Psoas muscle (tissue), 8 donors: Measurements from ENCODE around the gene LDB3. TPM values are rescaled to one million over a fixed set of nuclear protein-coding genes. Genes with fewer than 3 reads are reported as not detected.

Experiments
- ATAC-seq, 4 donors: fragments of 200-7000 bp; cut with Tn5 transposase; one replicate each; pipeline ENCODE4 v1.9.1; 2020; ENCODE audit warnings: moderate library complexity in 3 of 4, mild to moderate bottlenecking in 2 of 4
- DNase-seq, 2 donors: peaks; one replicate each; pipeline ENCODE4 v3.0.0-alpha.2; 2020
- H3K27ac ChIP-seq: fragments of 200-600 bp; one replicate; pipeline ENCODE4 v1.8.0; 2022
- H3K27me3 ChIP-seq, 3 donors: fragments of 200-600 bp in 1 of 3; one replicate each; pipeline versions ENCODE4 v1.6.1 to v1.8.0; 2013 to 2022; ENCODE audit warnings: low read length in 2 of 3, mild to moderate bottlenecking in 2 of 3, moderate library complexity in 1 of 3; ENCODE audit not compliant: insufficient read depth in 3 of 3
- H3K36me3 ChIP-seq, 2 donors: fragments of 200-600 bp in 1 of 2; one replicate each; pipeline versions ENCODE4 v1.6.1 to v1.8.0; 2013 to 2022; ENCODE audit warnings: low read depth in 1 of 2, mild to moderate bottlenecking in 1 of 2, moderate library complexity in 1 of 2; ENCODE audit not compliant: insufficient read depth in 1 of 2
- H3K4me1 ChIP-seq: fragments of 200-600 bp; one replicate; pipeline ENCODE4 v1.8.0; 2022
- H3K4me3 ChIP-seq: fragments of 200-600 bp; one replicate; pipeline ENCODE4 v1.8.0; 2022; ENCODE audit warnings: mild to moderate bottlenecking
- H3K9me3 ChIP-seq: fragments of 200-600 bp; one replicate; pipeline ENCODE4 v1.8.0; 2022
- CTCF ChIP-seq: fragments of 200-600 bp; IDR thresholded peaks from one replicate; pipeline ENCODE4 v1.8.0; 2022; ENCODE audit warnings: antibody characterized with exemption
- WGBS, 3 donors: extraction: QIAGEN DNeasy Blood & Tissue Kit; methylation state at CpG; one replicate each; pipeline versions ENCODE4 v1.1.6 to v1.1.7; 2013; 5-methylcytosine and 5-hydroxymethylcytosine counted together
- intact Hi-C, 2 donors: fragments of 100-400 bp; cut with DNase I; formaldehyde crosslinking; loops; one replicate each; pipeline versions ENCODE4 v1.11.0 to v1.14.2; 2022
- polyA plus RNA-seq, 3 donors: library from polyadenylated mRNA; stranded (reverse); fragments of 200-250 nt; gene quantifications; one replicate each; pipeline ENCODE4 v1.2.3, GENCODE V29; 2013
- total RNA-seq, 4 donors: library from RNA; stranded (reverse); fragmentation: NEBNext Ultra II Directional in 2 of 4; extraction: Animal tissue kit (Norgen Biotek cat#: 25700) in 2 of 4; gene quantifications; one replicate each; pipeline versions ENCODE4 v1.2.1 to v1.2.4, GENCODE V29; 2021 to 2023
- donor health status: healthy with polysubstance abuse.
- donor health status: DM: no; HTN: no; CAD: no; lungs with moderate emphysema.
- donor health status: Bipolar disorder and iron deficiency.
- donor health status: healthy.
- donor health status: DM: yes; HTN: yes; CAD: no.
- donor health status: DM: no; HTN: no; CAD: no.
- donor health status: DM: no; HTN: no; CAD: no.
- donor health status: DM: yes; HTN: yes; CAD: no.

The LDB3 gene
- total and polyA plus RNA-seq, 7 donors, result 108 to 2,187 (median 615) TPM

DNA sequence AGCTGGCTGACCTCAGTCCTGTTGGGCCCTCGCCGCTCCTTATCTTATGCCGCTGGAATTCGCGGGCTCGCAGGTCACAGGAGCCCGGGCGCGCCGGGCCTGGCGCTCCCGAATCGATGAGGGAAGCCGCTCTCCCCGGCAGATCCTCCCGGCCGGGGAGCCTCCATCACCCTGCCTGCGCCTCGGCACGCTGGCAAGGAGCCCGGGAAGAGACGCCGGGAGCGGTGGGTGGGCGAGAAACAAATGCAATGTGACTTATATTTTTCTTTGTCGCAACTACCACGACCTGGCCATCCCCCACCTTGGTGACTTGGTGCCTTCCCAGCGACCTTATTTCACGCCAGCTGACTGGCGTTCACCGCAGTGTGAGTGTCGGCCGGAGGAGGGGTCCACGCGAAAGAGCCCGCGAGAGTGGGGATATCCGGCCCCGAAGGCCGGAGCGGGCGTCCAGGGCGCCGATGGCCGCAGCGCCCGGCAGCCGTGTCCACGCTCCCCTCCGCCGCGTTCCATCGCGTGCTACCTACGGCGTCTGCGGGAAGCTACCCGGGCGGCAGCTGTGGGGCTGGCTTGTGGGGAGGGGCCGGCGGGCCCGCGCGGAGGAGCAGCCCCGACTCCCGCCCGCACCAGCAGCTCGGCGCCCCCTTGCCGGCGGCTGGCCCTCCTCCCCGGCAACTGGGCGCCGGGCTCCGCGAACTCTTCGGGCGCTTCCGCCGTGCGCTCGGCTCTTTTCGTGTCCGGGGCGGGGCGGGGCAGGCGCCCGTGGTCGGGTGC, 87.6 kb downstream of the LDB3 start:
- Histone ChIP-seq H3K36me3 (no peaks in the 10 kb centered on the region), H3K4me3 (peak overlapping the region; percentile 92), H3K27ac (peak overlapping the region; percentile 100), H3K27me3 (no peaks in the 10 kb centered on the region), H3K4me1 (peaks cover 44% of the 10 kb centered on the region), H3K9me3 (no peaks in the 10 kb centered on the region)
- 0 to 1% (median 0%) methylated on average over 49 to 89 of the region's 89 CpGs for WGBS, 3 donors
- peak; percentile 83 to 88 (median 86) for ATAC-seq
- intact Hi-C loops, result loop anchor here in 1 of 2 donors (5.0 kb wide), 1 partner anchor 44 kb away; no protein-coding TSS in a partner anchor
- peak; percentile 93 for DNase-seq
- no peak for TF ChIP-seq CTCF

DNA sequence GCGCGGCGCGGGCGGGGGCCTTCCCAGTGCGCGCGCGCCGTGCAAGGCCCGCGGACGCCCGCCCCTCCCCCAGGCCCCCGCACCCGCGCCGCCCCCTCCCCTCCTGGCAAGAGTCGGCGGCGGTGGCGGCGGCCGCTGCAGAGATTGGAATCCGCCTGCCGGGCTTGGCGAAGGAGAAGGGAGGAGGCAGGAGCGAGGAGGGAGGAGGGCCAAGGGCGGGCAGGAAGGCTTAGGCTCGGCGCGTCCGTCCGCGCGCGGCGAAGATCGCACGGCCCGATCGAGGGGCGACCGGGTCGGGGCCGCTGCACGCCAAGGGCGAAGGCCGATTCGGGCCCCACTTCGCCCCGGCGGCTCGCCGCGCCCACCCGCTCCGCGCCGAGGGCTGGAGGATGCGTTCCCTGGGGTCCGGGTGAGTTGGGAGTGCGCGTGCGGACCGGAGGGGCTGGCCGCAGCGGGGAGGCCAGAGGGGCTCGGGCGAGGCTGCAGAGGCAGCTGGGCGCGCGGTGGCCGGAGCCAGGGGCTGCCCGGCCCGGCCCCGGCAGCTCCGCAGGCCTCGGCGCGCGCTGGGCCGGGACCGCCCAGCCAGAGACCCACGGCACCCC, 88.3 kb downstream of the LDB3 start, which contains the start of gene BMPR1A:
TSS of gene BMPR1A (plus strand) at position 109 of the 602 bp plus-strand sequence. CDS start 119,400 bp downstream, outside the sequence.
- TF ChIP-seq CTCF, result no peak

DNA sequence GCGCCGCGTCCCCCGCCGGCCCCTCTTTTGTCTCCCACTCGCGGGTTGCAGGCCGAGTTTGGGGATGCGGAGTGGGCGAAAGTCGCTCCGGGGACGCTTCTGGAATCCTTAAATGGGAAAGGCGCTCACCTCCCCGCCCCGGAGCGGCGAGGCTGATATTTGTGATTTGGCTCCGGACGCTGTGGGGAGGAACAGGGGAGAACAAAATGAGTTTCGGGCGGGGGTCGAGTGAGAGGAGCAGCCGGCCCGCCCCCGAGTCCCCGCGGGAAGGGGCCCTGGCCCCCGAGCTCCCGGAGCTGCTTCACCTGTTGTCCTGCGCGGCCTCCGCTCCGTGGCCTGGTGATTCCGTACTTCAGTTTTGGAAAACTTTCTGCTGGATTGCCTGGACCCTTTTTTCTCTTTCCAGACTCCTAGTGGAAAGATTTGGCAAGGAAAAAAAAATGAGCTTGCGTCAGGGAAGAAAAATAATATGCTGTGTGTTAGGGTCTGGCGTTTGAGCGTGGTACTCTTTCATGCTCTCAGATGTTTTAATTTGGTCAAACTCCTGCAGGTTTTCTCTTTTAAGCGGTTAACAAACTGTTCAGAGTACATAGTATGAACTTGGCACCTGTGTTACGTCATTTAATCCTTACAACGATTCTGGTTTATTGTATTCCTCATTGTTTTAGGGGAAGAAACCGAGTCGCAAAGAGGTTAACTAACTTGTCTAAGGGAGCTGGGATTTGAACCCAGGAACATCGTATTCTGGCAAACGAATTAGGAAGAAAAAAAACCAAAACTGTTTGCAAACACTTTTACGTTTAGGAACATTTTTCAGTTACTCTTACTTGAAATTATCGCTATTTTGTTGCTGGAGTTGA, 89.0 kb downstream of the LDB3 start:
- Histone ChIP-seq H3K4me1 (peaks cover 55% of the 10 kb centered on the region), H3K9me3 (no peaks in the 10 kb centered on the region), H3K27ac (peak overlapping the region; percentile 100), H3K36me3 (no peaks in the 10 kb centered on the region), H3K27me3 (no peaks in the 10 kb centered on the region), H3K4me3 (peak overlapping the region; percentile 92)
- intact Hi-C loops, result loop anchor here in 1 of 2 donors (5.0 kb wide), 1 partner anchor 45 kb away; no protein-coding TSS in a partner anchor
- ATAC-seq (no peak), DNase-seq (peak in 1 of 2 donors; percentile 71)
- 1 to 3% (median 2%) methylated on average over 43 to 47 of the region's 47 CpGs for whole genome bisulfite sequencing, 3 donors
- peak; percentile 25 for TF ChIP-seq CTCF

More for the DNA sequence above, 88.3 kb downstream of the LDB3 start, which contains the start of gene BMPR1A:
- no peaks in the 10 kb centered on the region for H3K36me3 ChIP-seq
- ATAC-seq, result peak in 3 of 4 donors; percentile 9 to 21 (median 16)
- intact Hi-C loops, result loop anchor here in 1 of 2 donors (5.0 kb wide), 1 partner anchor 44 kb away; no protein-coding TSS in a partner anchor
- no peaks in the 10 kb centered on the region for H3K9me3 ChIP-seq
- H3K27ac ChIP-seq, result peak within 1 kb of the TSS; percentile 100
- no peaks in the 10 kb centered on the region for H3K27me3 ChIP-seq
- H3K4me3 ChIP-seq, result peak within 1 kb of the TSS; percentile 92
- DNase-seq, result peak in 1 of 2 donors; percentile 95
- WGBS, 3 donors, result 0% methylated on average over 9 to 76 of the region's 85 CpGs
- H3K4me1 ChIP-seq, result peaks cover 48% of the 10 kb centered on the region

- ATAC-seq (no peak), DNase-seq (no peak)
- H3K4me1 ChIP-seq, result peaks cover 50% of the 10 kb centered on the region
- H3K27ac ChIP-seq, result peak overlapping the region; percentile 100
- TF ChIP-seq CTCF, result no peak
- peak overlapping the region; percentile 92 for H3K4me3 ChIP-seq
- intact Hi-C loops, result loop anchor here in 1 of 2 donors (5.0 kb wide), 1 partner anchor 46 kb away; no protein-coding TSS in a partner anchor
- H3K36me3 ChIP-seq, result no peaks in the 10 kb centered on the region
- WGBS, 3 donors, result 16 to 17% (median 17%) methylated on average over 9 of the region's 9 CpGs
- no peaks in the 10 kb centered on the region for H3K27me3 ChIP-seq
- no peaks in the 10 kb centered on the region for H3K9me3 ChIP-seq
These were observed 90.1 kb downstream of the LDB3 start for GRCh38 chr10:86758189-86759072.
